C1 segment of cervical spinal cord (tissue), 14 donors: ENCODE results near the gene TCAF2.
"Not testable (repeated sequence)": the region's sequence is repeated elsewhere in the genome, so short reads cannot be mapped to it uniquely, and the experiment has no call there.

Experiments
- DNase-seq, 14 donors: peaks; one replicate each; lab custom pipeline; 2025; lab: John Stamatoyannopoulos, UW

TCAF2 gene

GRCh38 chr7:143620646-143621045, at the start of gene TCAF2:
TSS of gene TCAF2 (plus strand) at chr7:143620974.
- not testable (repeated sequence) for DNase-seq

GRCh38 chr7:143571501-143571900, 49.3 kb upstream of the TCAF2 start, which contains the start of gene CTAGE15:
TSS of gene CTAGE15 (plus strand) at chr7:143571801. CDS start at chr7:143571818, 17 bp downstream.
- not testable (repeated sequence) for DNase-seq

- not testable (repeated sequence) for DNase-seq
Observed at GRCh38 chr7:143588183-143588582, 32.6 kb upstream of the TCAF2 start.

GRCh38 chr7:143589897-143590296, 30.9 kb upstream of the TCAF2 start:
- DNase-seq, result not testable (repeated sequence)

GRCh38 chr7:143598086-143598485, 22.7 kb upstream of the TCAF2 start:
- not testable (repeated sequence) for DNase-seq

- DNase-seq, result not testable (repeated sequence)
Observed at GRCh38 chr7:143603549-143603948, 17.2 kb upstream of the TCAF2 start.

- not testable (repeated sequence) for DNase-seq
Observed at GRCh38 chr7:143606088-143606487, 14.7 kb upstream of the TCAF2 start.

- DNase-seq, result not testable (repeated sequence)
Observed at GRCh38 chr7:143615545-143615944, 5.2 kb upstream of the TCAF2 start.

- DNase-seq, result not testable (repeated sequence)
Observed at GRCh38 chr7:143617204-143617603, 3.6 kb upstream of the TCAF2 start.

- DNase-seq, result not testable (repeated sequence)
Observed at GRCh38 chr7:143620058-143620457, 716 bp upstream of the TCAF2 start.

- not testable (repeated sequence) for DNase-seq
Observed at GRCh38 chr7:143621175-143621574, 401 bp downstream of the TCAF2 start.

GRCh38 chr7:143622130-143622529, 1.4 kb downstream of the TCAF2 start:
- not testable (repeated sequence) for DNase-seq

GRCh38 chr7:143630653-143631052, 9.9 kb downstream of the TCAF2 start:
- not testable (repeated sequence) for DNase-seq

- not testable (repeated sequence) for DNase-seq
Observed at GRCh38 chr7:143632506-143632905, 11.7 kb downstream of the TCAF2 start.

- not testable (repeated sequence) for DNase-seq
Observed at GRCh38 chr7:143633013-143633618, 12.3 kb downstream of the TCAF2 start.

GRCh38 chr7:143635364-143636240, 14.8 kb downstream of the TCAF2 start:
- not testable (repeated sequence) for DNase-seq

- DNase-seq, result not testable (repeated sequence)
Observed at GRCh38 chr7:143639372-143639771, 18.6 kb downstream of the TCAF2 start.

GRCh38 chr7:143640528-143641189, 19.9 kb downstream of the TCAF2 start:
- not testable (repeated sequence) for DNase-seq

GRCh38 chr7:143646598-143646997, 25.8 kb downstream of the TCAF2 start:
- DNase-seq, result not testable (repeated sequence)

GRCh38 chr7:143649902-143650301, 29.1 kb downstream of the TCAF2 start:
- not testable (repeated sequence) for DNase-seq

- not testable (repeated sequence) for DNase-seq
Observed at GRCh38 chr7:143650447-143650846, 29.7 kb downstream of the TCAF2 start.
